SK-N-SH treated with all-trans-retinoic acid at 6 μM for 48 hours (cell line): ENCODE data around the gene TP53.

Experiments used
- BACH2 ChIP-seq: fragments of 250-450 bp; sonication (Bioruptor Pico); IDR thresholded peaks from 2 replicates; pipeline ENCODE4 v1.9.0; 2021; ENCODE audit warnings: mild to moderate bottlenecking, borderline replicate concordance
- RARB ChIP-seq: fragments of 250-450 bp; sonication (Bioruptor Pico); IDR thresholded peaks from 2 replicates; pipeline ENCODE4 v1.8.0; 2021; ENCODE audit warnings: mild to moderate bottlenecking, moderate library complexity
- TCF4 ChIP-seq: fragments of 250-450 bp; sonication (Bioruptor Pico); IDR thresholded peaks from 2 replicates; pipeline ENCODE4 v1.8.0; 2021; ENCODE audit warnings: mild to moderate bottlenecking, moderate library complexity, borderline replicate concordance
- ZNF565 ChIP-seq: fragments of 450-650 bp; formaldehyde crosslinking; conservative IDR thresholded peaks from 2 replicates; pipeline ENCODE4 v1.5.0; 2020; ENCODE audit warnings: low read depth, mild to moderate bottlenecking, moderate library complexity
- TF ChIP-seq, protein P1 (sequence below): fragments of 250-450 bp; sonication (Bioruptor Pico); IDR thresholded peaks from 2 replicates; pipeline ENCODE4 v1.5.0; 2020; ENCODE audit warnings: mild to moderate bottlenecking, moderate library complexity
- TF ChIP-seq, protein P2 (sequence below): fragments of 250-450 bp; sonication (Bioruptor Pico); IDR thresholded peaks from 2 replicates; pipeline ENCODE4 v1.8.0; 2020; ENCODE audit warnings: mild to moderate bottlenecking, moderate library complexity, borderline replicate concordance

DNA sequence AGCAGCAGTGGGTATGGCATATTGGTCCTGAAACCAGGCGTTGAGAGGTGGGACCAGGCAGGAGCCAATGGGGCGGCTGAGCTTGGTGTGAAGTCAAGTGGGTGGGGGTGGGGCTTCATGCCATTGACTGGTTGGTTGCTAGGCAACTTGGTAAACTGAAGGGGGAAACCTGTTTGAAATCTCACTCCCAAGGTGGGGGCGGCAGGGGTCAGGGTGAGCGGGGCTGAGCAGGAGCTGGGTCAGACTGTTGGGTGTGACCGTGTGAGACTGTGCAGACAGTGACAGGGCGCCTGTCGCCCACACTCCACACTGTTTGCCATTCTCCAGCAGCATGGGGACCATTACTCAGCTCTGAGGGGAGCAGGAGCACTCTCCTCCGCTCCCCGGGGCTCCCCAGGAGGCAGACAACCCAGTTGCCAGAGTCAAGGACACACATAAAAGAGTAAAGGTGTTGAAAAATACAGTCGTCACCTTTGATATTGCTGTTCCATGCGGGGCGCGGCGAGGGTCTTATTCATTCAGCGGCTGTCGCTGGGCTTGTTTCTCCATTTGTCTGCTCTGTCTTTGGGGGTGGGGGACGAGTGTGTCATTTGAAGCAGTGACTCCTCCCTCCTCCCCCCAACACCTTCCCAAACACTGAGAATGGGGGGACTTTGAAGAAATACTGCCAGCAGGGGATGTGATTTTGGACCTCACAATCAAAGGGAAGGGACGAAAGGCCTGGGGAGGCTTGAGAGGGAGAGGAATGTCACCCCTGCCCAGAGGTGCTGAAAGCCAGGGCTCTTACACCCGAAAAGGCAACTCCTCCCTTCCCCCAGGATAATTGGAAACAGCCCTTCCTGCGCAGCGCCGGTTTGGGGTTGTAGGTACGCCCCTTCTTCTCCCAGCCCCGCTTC lies 16.5 kb upstream of the TP53 start:
- TF ChIP-seq, protein P1, sequence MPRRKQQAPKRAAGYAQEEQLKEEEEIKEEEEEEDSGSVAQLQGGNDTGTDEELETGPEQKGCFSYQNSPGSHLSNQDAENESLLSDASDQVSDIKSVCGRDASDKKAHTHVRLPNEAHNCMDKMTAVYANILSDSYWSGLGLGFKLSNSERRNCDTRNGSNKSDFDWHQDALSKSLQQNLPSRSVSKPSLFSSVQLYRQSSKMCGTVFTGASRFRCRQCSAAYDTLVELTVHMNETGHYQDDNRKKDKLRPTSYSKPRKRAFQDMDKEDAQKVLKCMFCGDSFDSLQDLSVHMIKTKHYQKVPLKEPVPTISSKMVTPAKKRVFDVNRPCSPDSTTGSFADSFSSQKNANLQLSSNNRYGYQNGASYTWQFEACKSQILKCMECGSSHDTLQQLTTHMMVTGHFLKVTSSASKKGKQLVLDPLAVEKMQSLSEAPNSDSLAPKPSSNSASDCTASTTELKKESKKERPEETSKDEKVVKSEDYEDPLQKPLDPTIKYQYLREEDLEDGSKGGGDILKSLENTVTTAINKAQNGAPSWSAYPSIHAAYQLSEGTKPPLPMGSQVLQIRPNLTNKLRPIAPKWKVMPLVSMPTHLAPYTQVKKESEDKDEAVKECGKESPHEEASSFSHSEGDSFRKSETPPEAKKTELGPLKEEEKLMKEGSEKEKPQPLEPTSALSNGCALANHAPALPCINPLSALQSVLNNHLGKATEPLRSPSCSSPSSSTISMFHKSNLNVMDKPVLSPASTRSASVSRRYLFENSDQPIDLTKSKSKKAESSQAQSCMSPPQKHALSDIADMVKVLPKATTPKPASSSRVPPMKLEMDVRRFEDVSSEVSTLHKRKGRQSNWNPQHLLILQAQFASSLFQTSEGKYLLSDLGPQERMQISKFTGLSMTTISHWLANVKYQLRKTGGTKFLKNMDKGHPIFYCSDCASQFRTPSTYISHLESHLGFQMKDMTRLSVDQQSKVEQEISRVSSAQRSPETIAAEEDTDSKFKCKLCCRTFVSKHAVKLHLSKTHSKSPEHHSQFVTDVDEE (CRISPR knock-in tag) = no peak
- peak; percentile 47; the same call in 1 of the 2 replicates for TF ChIP-seq TCF4 (CRISPR knock-in tag)
- TF ChIP-seq ZNF565 (CRISPR knock-in tag) = no peak
- TF ChIP-seq, protein P2, sequence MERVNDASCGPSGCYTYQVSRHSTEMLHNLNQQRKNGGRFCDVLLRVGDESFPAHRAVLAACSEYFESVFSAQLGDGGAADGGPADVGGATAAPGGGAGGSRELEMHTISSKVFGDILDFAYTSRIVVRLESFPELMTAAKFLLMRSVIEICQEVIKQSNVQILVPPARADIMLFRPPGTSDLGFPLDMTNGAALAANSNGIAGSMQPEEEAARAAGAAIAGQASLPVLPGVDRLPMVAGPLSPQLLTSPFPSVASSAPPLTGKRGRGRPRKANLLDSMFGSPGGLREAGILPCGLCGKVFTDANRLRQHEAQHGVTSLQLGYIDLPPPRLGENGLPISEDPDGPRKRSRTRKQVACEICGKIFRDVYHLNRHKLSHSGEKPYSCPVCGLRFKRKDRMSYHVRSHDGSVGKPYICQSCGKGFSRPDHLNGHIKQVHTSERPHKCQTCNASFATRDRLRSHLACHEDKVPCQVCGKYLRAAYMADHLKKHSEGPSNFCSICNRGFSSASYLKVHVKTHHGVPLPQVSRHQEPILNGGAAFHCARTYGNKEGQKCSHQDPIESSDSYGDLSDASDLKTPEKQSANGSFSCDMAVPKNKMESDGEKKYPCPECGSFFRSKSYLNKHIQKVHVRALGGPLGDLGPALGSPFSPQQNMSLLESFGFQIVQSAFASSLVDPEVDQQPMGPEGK (CRISPR knock-in tag) = no peak
- no peak for TF ChIP-seq BACH2
- TF ChIP-seq RARB = no peak
